Type B pancreatic cell (in vitro differentiated cells): ENCODE results near the gene NDEL1. TPM values are rescaled to one million over a fixed set of nuclear protein-coding genes. Genes with fewer than 3 reads are reported as not detected.

Source experiments
- DNase-seq: peaks from one replicate; pipeline ENCODE4 v3.0.0; 2021; ENCODE audit warnings: mixed read lengths; ENCODE audit not compliant: unreplicated experiment; ENCODE audit errors: extremely low spot score
- H3K27ac Mint-ChIP-seq: 2 replicates; pipeline ENCODE4 v1.8.0; 2021; ENCODE audit warnings: mild to moderate bottlenecking, mixed read lengths
- H3K27me3 Mint-ChIP-seq: 2 replicates; pipeline ENCODE4 v1.8.0; 2021; ENCODE audit warnings: mixed read lengths
- H3K36me3 Mint-ChIP-seq: 2 replicates; pipeline ENCODE4 v1.8.0; 2021; ENCODE audit warnings: mixed read lengths
- H3K4me1 Mint-ChIP-seq: one replicate; pipeline ENCODE4 v1.8.0; 2021; ENCODE audit warnings: mixed read lengths; ENCODE audit not compliant: unreplicated experiment
- H3K4me3 Mint-ChIP-seq: 2 replicates; pipeline ENCODE4 v1.8.0; 2021; ENCODE audit warnings: mild to moderate bottlenecking, mixed read lengths
- H3K9me3 Mint-ChIP-seq: 2 replicates; pipeline ENCODE4 v1.8.0; 2021; ENCODE audit warnings: mixed read lengths
- CTCF ChIP-seq: fragments of 200-600 bp; sonication (generic); conservative IDR thresholded peaks from 2 replicates; pipeline ENCODE4 v1.5.0; 2021; ENCODE audit warnings: antibody characterized with exemption, mild to moderate bottlenecking
- total RNA-seq: library from RNA; stranded (reverse); gene quantifications from 2 replicates; pipeline ENCODE4 v1.2.1, GENCODE V29; 2021; ENCODE audit warnings: low replicate concordance

Gene NDEL1
- total RNA-seq, 1 donor from 2014 or later: 51.4 TPM

GRCh38 chr17:8417806-8418205 is 17.9 kb upstream of the NDEL1 start:
- no peak overlapping the region for H3K27ac Mint-ChIP-seq
- H3K36me3 Mint-ChIP-seq: no peaks in the 10 kb centered on the region
- peaks cover 49% of the 10 kb centered on the region for H3K27me3 Mint-ChIP-seq
- no peaks in the 10 kb centered on the region for H3K9me3 Mint-ChIP-seq
- no peak for TF ChIP-seq CTCF
- H3K4me3 Mint-ChIP-seq: no peak overlapping the region
- H3K4me1 Mint-ChIP-seq: peaks cover 11% of the 10 kb centered on the region
- DNase-seq: no peak

DNA sequence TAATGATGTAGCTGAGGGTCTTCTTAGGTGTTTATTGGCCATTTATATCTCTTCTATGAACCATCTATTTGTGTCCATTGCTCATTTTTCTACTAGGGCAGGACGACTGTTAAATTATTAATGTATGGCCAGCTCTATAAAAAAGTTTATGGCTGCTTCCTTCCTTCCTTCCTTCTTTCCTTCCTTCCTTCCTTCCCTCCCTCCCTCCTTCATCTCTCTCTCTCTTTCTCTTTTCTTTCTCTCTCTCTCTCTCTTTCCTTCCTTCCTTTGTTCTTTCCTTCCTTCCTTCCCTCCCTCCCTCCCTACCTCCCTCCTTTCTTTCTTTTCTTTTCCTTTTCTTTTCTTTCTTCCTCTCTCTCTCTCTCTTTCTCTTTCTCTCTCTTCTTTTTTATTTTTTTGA is 17.2 kb upstream of the NDEL1 start:
- Mint-ChIP-seq H3K27me3 (peaks cover 49% of the 10 kb centered on the region), H3K9me3 (no peaks in the 10 kb centered on the region), H3K36me3 (no peaks in the 10 kb centered on the region), H3K27ac (no peak overlapping the region), H3K4me3 (no peak overlapping the region), H3K4me1 (peaks cover 11% of the 10 kb centered on the region)
- no peak for TF ChIP-seq CTCF
- DNase-seq: no peak

DNA sequence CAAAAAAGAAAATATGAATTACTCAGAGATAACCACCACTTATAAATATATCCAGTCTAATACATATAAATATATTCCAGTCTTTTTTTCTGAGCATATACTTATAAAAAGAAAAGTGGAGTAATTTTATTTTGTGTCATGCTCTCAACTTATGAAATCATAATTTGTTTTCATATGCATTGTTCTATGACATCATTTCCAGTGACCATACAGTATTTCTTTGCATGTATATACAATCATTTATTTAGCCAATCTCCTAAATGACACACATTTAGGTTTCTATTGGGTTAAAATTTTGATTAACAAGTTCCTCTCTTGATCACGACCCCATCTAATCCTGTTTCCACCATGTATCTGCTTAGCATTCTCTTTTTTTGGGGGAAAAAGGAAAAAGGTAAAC is 16.4 kb upstream of the NDEL1 start:
- Mint-ChIP-seq H3K36me3 (no peaks in the 10 kb centered on the region), H3K4me1 (peaks cover 11% of the 10 kb centered on the region), H3K4me3 (no peak overlapping the region), H3K27ac (no peak overlapping the region), H3K27me3 (peaks cover 49% of the 10 kb centered on the region), H3K9me3 (no peaks in the 10 kb centered on the region)
- DNase-seq: no peak
- no peak for TF ChIP-seq CTCF

DNA sequence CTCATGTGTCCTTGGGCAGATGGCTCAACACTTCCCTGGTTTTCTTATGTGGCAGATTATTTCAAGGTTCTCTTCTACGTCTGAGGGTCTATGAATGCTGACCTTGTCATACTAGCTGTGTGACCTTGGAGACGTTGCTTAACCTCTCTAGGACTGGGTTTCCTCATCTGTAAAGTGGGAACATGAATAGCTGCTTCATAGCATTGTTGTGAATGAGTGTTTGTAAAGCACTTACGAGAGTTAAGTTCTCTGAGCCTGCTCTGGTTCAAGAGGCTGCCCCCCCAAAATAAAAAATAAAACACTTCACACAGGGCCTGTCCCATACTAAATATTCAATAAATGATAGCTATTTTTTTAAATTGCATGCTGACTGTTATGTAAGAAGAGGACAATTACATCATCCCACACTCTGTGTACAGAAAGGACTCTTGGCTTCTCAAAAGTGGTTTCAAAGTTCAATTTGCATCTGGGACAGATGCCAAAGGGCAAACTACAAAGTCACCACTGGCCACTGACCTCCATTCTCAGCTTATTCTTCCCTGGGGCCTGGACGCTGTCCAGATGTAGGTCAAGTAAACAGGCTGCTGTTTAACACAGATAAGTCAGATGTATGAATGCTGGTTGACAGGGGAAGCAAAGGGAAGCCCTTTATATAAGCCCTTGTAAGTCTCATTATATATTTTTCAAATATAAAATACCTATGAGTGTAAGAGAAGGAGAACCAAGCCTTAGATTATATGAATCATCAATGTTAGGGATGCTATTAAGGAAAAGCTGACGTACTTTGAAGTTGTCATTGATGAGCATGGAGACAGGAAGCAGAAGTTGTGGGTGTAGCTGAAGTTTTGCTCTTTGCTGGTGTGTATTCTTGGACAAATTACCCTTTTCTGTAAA is 15.4 kb upstream of the NDEL1 start:
- Mint-ChIP-seq H3K27ac (no peak overlapping the region), H3K4me1 (peaks cover 11% of the 10 kb centered on the region), H3K4me3 (no peak overlapping the region), H3K36me3 (no peaks in the 10 kb centered on the region), H3K27me3 (peaks cover 50% of the 10 kb centered on the region), H3K9me3 (no peaks in the 10 kb centered on the region)
- no peak for TF ChIP-seq CTCF
- no peak for DNase-seq

- H3K4me1 Mint-ChIP-seq: peaks cover 11% of the 10 kb centered on the region
- H3K27ac Mint-ChIP-seq: no peak overlapping the region
- no peak for TF ChIP-seq CTCF
- H3K27me3 Mint-ChIP-seq: peaks cover 42% of the 10 kb centered on the region
- H3K36me3 Mint-ChIP-seq: no peaks in the 10 kb centered on the region
- DNase-seq: no peak
- no peaks in the 10 kb centered on the region for H3K9me3 Mint-ChIP-seq
- no peak overlapping the region for H3K4me3 Mint-ChIP-seq
Observed at GRCh38 chr17:8421571-8421970, 14.1 kb upstream of the NDEL1 start.
